HUES6 (cell line): ENCODE results near the gene GRIK3.
A peak's percentile ranks its signal among the peaks of the same experiment; 100 is the strongest.
"Not testable (repeated sequence)": the region's sequence is repeated elsewhere in the genome, so short reads cannot be mapped to it uniquely, and the experiment has no call there.

ENCODE experiments used
- H3K27ac ChIP-seq: 2 replicates; pipeline ENCODE4 v1.7.0; 2013; ENCODE audit warnings: low read depth, mild to moderate bottlenecking, low read length, inconsistent platforms
- H3K27me3 ChIP-seq: 2 replicates; pipeline ENCODE4 v1.6.1; 2013; ENCODE audit warnings: low read length; ENCODE audit not compliant: control insufficient read depth, insufficient read depth
- H3K36me3 ChIP-seq: 2 replicates; pipeline ENCODE4 v1.6.1; 2013; ENCODE audit warnings: low read length; ENCODE audit not compliant: control insufficient read depth, insufficient read depth
- H3K4me1 ChIP-seq: 2 replicates; pipeline ENCODE4 v1.6.1; 2013; ENCODE audit warnings: low read length; ENCODE audit not compliant: control insufficient read depth, insufficient read depth
- H3K4me3 ChIP-seq: 2 replicates; pipeline ENCODE4 v1.5.1; 2013; ENCODE audit warnings: low read depth, low read length
- H3K9ac ChIP-seq: one replicate; pipeline ENCODE4 v1.6.1; 2013; ENCODE audit warnings: mild to moderate bottlenecking, low read length
- H3K9me3 ChIP-seq: 2 replicates; pipeline ENCODE4 v1.6.1; 2013; ENCODE audit warnings: low read depth, low read length; ENCODE audit not compliant: control insufficient read depth, insufficient read depth

The GRIK3 gene

GRCh38 chr1:36772647-36773495 lies 261.4 kb downstream of the GRIK3 start:
- peaks cover 47% of the 10 kb centered on the region for H3K4me1 ChIP-seq
- no peak overlapping the region for H3K4me3 ChIP-seq
- H3K27me3 ChIP-seq, result peaks cover 39% of the 10 kb centered on the region
- no peaks in the 10 kb centered on the region for H3K36me3 ChIP-seq
- H3K9me3 ChIP-seq, result no peaks in the 10 kb centered on the region
- no peak overlapping the region for H3K9ac ChIP-seq
- H3K27ac ChIP-seq, result no peak overlapping the region

- H3K4me3 ChIP-seq, result peak overlapping the region; percentile 41
- H3K27ac ChIP-seq, result no peak overlapping the region
- no peaks in the 10 kb centered on the region for H3K36me3 ChIP-seq
- no peak overlapping the region for H3K9ac ChIP-seq
- H3K27me3 ChIP-seq, result peaks cover 39% of the 10 kb centered on the region
- peaks cover 47% of the 10 kb centered on the region for H3K4me1 ChIP-seq
- no peaks in the 10 kb centered on the region for H3K9me3 ChIP-seq
These were observed 262.5 kb downstream of the GRIK3 start for GRCh38 chr1:36771660-36772284.

- Histone ChIP-seq H3K36me3 (no peaks in the 10 kb centered on the region), H3K9ac (peak overlapping the region; percentile 1), H3K4me3 (peak overlapping the region; percentile 41), H3K27me3 (peaks cover 39% of the 10 kb centered on the region), H3K9me3 (no peaks in the 10 kb centered on the region), H3K4me1 (peaks cover 47% of the 10 kb centered on the region), H3K27ac (no peak overlapping the region)
These were observed 263.1 kb downstream of the GRIK3 start for GRCh38 chr1:36771240-36771639.

GRCh38 chr1:36769886-36770830 lies 264.2 kb downstream of the GRIK3 start:
- peaks cover 39% of the 10 kb centered on the region for H3K27me3 ChIP-seq
- H3K27ac ChIP-seq, result no peak overlapping the region

GRCh38 chr1:36768486-36769178 lies 265.7 kb downstream of the GRIK3 start:
- no peak overlapping the region for H3K4me3 ChIP-seq
- H3K27me3 ChIP-seq, result peaks cover 27% of the 10 kb centered on the region
- peaks cover 61% of the 10 kb centered on the region for H3K4me1 ChIP-seq
- H3K9me3 ChIP-seq, result no peaks in the 10 kb centered on the region
- no peaks in the 10 kb centered on the region for H3K36me3 ChIP-seq
- no peak overlapping the region for H3K27ac ChIP-seq
- no peak overlapping the region for H3K9ac ChIP-seq

More at GRCh38 chr1:36769886-36770830, 264.2 kb downstream of the GRIK3 start:
- Histone ChIP-seq H3K36me3 (no peaks in the 10 kb centered on the region), H3K9me3 (no peaks in the 10 kb centered on the region), H3K4me1 (peaks cover 51% of the 10 kb centered on the region), H3K9ac (peak overlapping the region; percentile 12), H3K4me3 (peak overlapping the region; percentile 41; the same call in 1 of the 2 replicates)

GRCh38 chr1:36767429-36767828 lies 266.9 kb downstream of the GRIK3 start:
- H3K9ac ChIP-seq, H3K27ac ChIP-seq, H3K36me3 ChIP-seq, H3K4me3 ChIP-seq, H3K9me3 ChIP-seq: not testable (repeated sequence)
- H3K27me3 ChIP-seq, result peaks cover 16% of the 10 kb centered on the region; the same call in 1 of the 2 replicates
- peaks cover 53% of the 10 kb centered on the region for H3K4me1 ChIP-seq

GRCh38 chr1:36766481-36766880 lies 267.8 kb downstream of the GRIK3 start:
- Histone ChIP-seq H3K27me3 (peaks cover 16% of the 10 kb centered on the region; the same call in 1 of the 2 replicates), H3K9ac (no peak overlapping the region), H3K36me3 (no peaks in the 10 kb centered on the region), H3K27ac (no peak overlapping the region), H3K9me3 (no peaks in the 10 kb centered on the region), H3K4me3 (no peak overlapping the region), H3K4me1 (peaks cover 46% of the 10 kb centered on the region)

- H3K4me1 ChIP-seq, result peaks cover 40% of the 10 kb centered on the region
- no peak overlapping the region for H3K27ac ChIP-seq
- no peak overlapping the region for H3K9ac ChIP-seq
- H3K36me3 ChIP-seq, result no peaks in the 10 kb centered on the region
- H3K4me3 ChIP-seq, result no peak overlapping the region
- no peaks in the 10 kb centered on the region for H3K9me3 ChIP-seq
- H3K27me3 ChIP-seq, result peaks cover 16% of the 10 kb centered on the region; the same call in 1 of the 2 replicates
These were observed 268.5 kb downstream of the GRIK3 start for GRCh38 chr1:36765785-36766300.

- Histone ChIP-seq H3K36me3 (no peaks in the 10 kb centered on the region), H3K27ac (no peak overlapping the region), H3K9me3 (peaks cover 3% of the 10 kb centered on the region; the same call in 1 of the 2 replicates), H3K4me1 (peaks cover 29% of the 10 kb centered on the region), H3K27me3 (peaks cover 16% of the 10 kb centered on the region; the same call in 1 of the 2 replicates), H3K9ac (no peak overlapping the region), H3K4me3 (no peak overlapping the region)
These were observed 269.5 kb downstream of the GRIK3 start for GRCh38 chr1:36764798-36765197.

GRCh38 chr1:36763771-36764170 lies 270.5 kb downstream of the GRIK3 start:
- Histone ChIP-seq H3K27me3 (peaks cover 6% of the 10 kb centered on the region; the same call in 1 of the 2 replicates), H3K9me3 (peaks cover 8% of the 10 kb centered on the region)

More at GRCh38 chr1:36763771-36764170, 270.5 kb downstream of the GRIK3 start:
- H3K27ac ChIP-seq, result no peak overlapping the region
- H3K9ac ChIP-seq, result no peak overlapping the region
- no peak overlapping the region for H3K4me3 ChIP-seq
- peaks cover 24% of the 10 kb centered on the region for H3K4me1 ChIP-seq
- no peaks in the 10 kb centered on the region for H3K36me3 ChIP-seq
